GM12872 (cell line): Measurements from ENCODE around the gene LPGAT1.
A peak's percentile ranks its signal among the peaks of the same experiment; 100 is the strongest.

Source experiments
- CTCF ChIP-seq: IDR thresholded peaks from 3 replicates; pipeline ENCODE4 v1.5.1; 2011; ENCODE audit warnings: low read depth, mild to moderate bottlenecking, low read length, moderate library complexity; ENCODE audit not compliant: insufficient read depth

LPGAT1 gene

GRCh38 chr1:211705467-211706091 is 125.0 kb downstream of the LPGAT1 start:
- no peak for TF ChIP-seq CTCF

- TF ChIP-seq CTCF: no peak
These were observed 126.0 kb downstream of the LPGAT1 start for GRCh38 chr1:211704543-211704942.

GRCh38 chr1:211703812-211704537 is 126.6 kb downstream of the LPGAT1 start:
- TF ChIP-seq CTCF: no peak

GRCh38 chr1:211701733-211702132 is 128.8 kb downstream of the LPGAT1 start:
- no peak for TF ChIP-seq CTCF

GRCh38 chr1:211699059-211699458 is 131.5 kb downstream of the LPGAT1 start:
- no peak for TF ChIP-seq CTCF

GRCh38 chr1:211698161-211699026 is 132.2 kb downstream of the LPGAT1 start:
- TF ChIP-seq CTCF: peak; percentile 97

GRCh38 chr1:211697356-211697755 is 133.2 kb downstream of the LPGAT1 start:
- no peak for TF ChIP-seq CTCF
